NOMO-1 treated with DMSO at 0.1 percent for 48 hours (cell line): ENCODE measurements around the gene MMP20.
"Not testable (repeated sequence)": the region's sequence is repeated elsewhere in the genome, so short reads cannot be mapped to it uniquely, and the experiment has no call there.

ENCODE experiments used
- DNase-seq: peaks from one replicate; lab custom pipeline; 2025; ENCODE audit not compliant: unreplicated experiment; lab: John Stamatoyannopoulos, UW

Gene MMP20

GRCh38 chr11:102625177-102625576 lies at the start of gene MMP20:
TSS of gene MMP20 (minus strand) at chr11:102625332. CDS start at chr11:102625319, 13 bp downstream.
- DNase-seq: no peak

GRCh38 chr11:102669664-102670063 lies 44.5 kb upstream of the MMP20 start:
- no peak for DNase-seq

GRCh38 chr11:102666331-102666957 lies 41.3 kb upstream of the MMP20 start:
- peak; percentile 64 for DNase-seq

GRCh38 chr11:102664001-102664752 lies 39.0 kb upstream of the MMP20 start:
- no peak for DNase-seq

GRCh38 chr11:102662607-102663006 lies 37.5 kb upstream of the MMP20 start:
- DNase-seq: no peak

- no peak for DNase-seq
Observed at GRCh38 chr11:102661040-102661439, 35.9 kb upstream of the MMP20 start.

GRCh38 chr11:102656528-102656927 lies 31.4 kb upstream of the MMP20 start:
- no peak for DNase-seq

- no peak for DNase-seq
Observed at GRCh38 chr11:102655547-102655946, 30.4 kb upstream of the MMP20 start.

GRCh38 chr11:102654761-102655160 lies 29.6 kb upstream of the MMP20 start:
- no peak for DNase-seq

GRCh38 chr11:102653744-102654291 lies 28.7 kb upstream of the MMP20 start:
- no peak for DNase-seq

GRCh38 chr11:102647430-102647829 lies 22.3 kb upstream of the MMP20 start:
- no peak for DNase-seq

GRCh38 chr11:102643941-102644340 lies 18.8 kb upstream of the MMP20 start:
- peak; percentile 25 for DNase-seq

GRCh38 chr11:102640946-102641345 lies 15.8 kb upstream of the MMP20 start:
- DNase-seq: no peak

GRCh38 chr11:102639656-102640055 lies 14.5 kb upstream of the MMP20 start:
- DNase-seq: no peak

GRCh38 chr11:102637731-102638130 lies 12.6 kb upstream of the MMP20 start:
- DNase-seq: no peak

GRCh38 chr11:102633385-102634026 lies 8.4 kb upstream of the MMP20 start:
- no peak for DNase-seq

GRCh38 chr11:102632026-102632425 lies 6.9 kb upstream of the MMP20 start:
- no peak for DNase-seq

- no peak for DNase-seq
Observed at GRCh38 chr11:102630598-102631448, 5.7 kb upstream of the MMP20 start.

GRCh38 chr11:102629908-102630307 lies 4.8 kb upstream of the MMP20 start:
- not testable (repeated sequence) for DNase-seq

GRCh38 chr11:102626676-102627075 lies 1.5 kb upstream of the MMP20 start:
- DNase-seq: no peak

- no peak for DNase-seq
Observed at GRCh38 chr11:102623998-102624397, 1.1 kb downstream of the MMP20 start.
